Calu3 (cell line): Measurements from ENCODE around the gene CSNK1A1. TPM values are rescaled to one million over a fixed set of nuclear protein-coding genes. Genes with fewer than 3 reads are reported as not detected.
"Not testable (repeated sequence)": the region's sequence is repeated elsewhere in the genome, so short reads cannot be mapped to it uniquely, and the experiment has no call there.

Source experiments
- BruUV-seq: library from RNA; stranded (reverse); fragments of 400-500 nt; replicated peaks from 2 replicates; lab custom pipeline; 2021; lab: Mats Ljungman, UMichigan
- CTCF ChIA-PET: fragments of 300-600 bp; sonication (Branson Sonifier 250); formaldehyde crosslinking; loops from one replicate; lab custom pipeline; 2022; ENCODE audit warnings: antibody characterized with exemption; lab: Charles Lee
- DNase-seq: peaks from one replicate; pipeline ENCODE4 v3.0.0; 2022
- H3K27ac Mint-ChIP-seq: one replicate; pipeline ENCODE4 v1.8.0; 2022; ENCODE audit warnings: mixed read lengths; ENCODE audit not compliant: unreplicated experiment
- H3K27me3 Mint-ChIP-seq: one replicate; pipeline ENCODE4 v1.8.0; 2022; ENCODE audit warnings: mixed read lengths; ENCODE audit not compliant: unreplicated experiment
- H3K36me3 Mint-ChIP-seq: one replicate; pipeline ENCODE4 v1.8.0; 2022; ENCODE audit warnings: mild to moderate bottlenecking, moderate library complexity, mixed read lengths; ENCODE audit not compliant: insufficient read depth, unreplicated experiment
- H3K4me1 Mint-ChIP-seq: one replicate; pipeline ENCODE4 v1.8.0; 2022; ENCODE audit warnings: mild to moderate bottlenecking, low read depth, mixed read lengths; ENCODE audit not compliant: unreplicated experiment
- H3K4me3 Mint-ChIP-seq: one replicate; pipeline ENCODE4 v1.8.0; 2022; ENCODE audit warnings: mild to moderate bottlenecking, low read depth, moderate library complexity, mixed read lengths; ENCODE audit not compliant: unreplicated experiment
- H3K9me3 Mint-ChIP-seq: one replicate; pipeline ENCODE4 v1.8.0; 2022; ENCODE audit warnings: low read depth, mixed read lengths; ENCODE audit not compliant: unreplicated experiment
- CTCF ChIP-seq: fragments of 200-600 bp; IDR thresholded peaks from one replicate; pipeline ENCODE4 v1.8.0; 2022; ENCODE audit warnings: antibody characterized with exemption; ENCODE audit not compliant: unreplicated experiment
- intact Hi-C: fragments of 100-400 bp; cut with micrococcal nuclease; formaldehyde crosslinking; loops from one replicate; pipeline ENCODE4 v1.10.0; 2022; ENCODE audit not compliant: unreplicated experiment
- total RNA-seq: library from RNA; stranded (reverse); gene quantifications from 2 replicates; pipeline ENCODE4 v1.2.3, GENCODE V29; 2022

The CSNK1A1 gene
- total RNA-seq, 1 experiment from 2014 or later, result 377 TPM

GRCh38 chr5:149541893-149542292 is 9.3 kb downstream of the CSNK1A1 start:
- H3K4me3 Mint-ChIP-seq, result no peak overlapping the region

GRCh38 chr5:149540089-149540488 is 11.2 kb downstream of the CSNK1A1 start:
- Mint-ChIP-seq H3K4me1 (peaks cover 27% of the 10 kb centered on the region), H3K36me3 (peaks cover 78% of the 10 kb centered on the region), H3K27me3 (no peaks in the 10 kb centered on the region), H3K4me3 (no peak overlapping the region), H3K9me3 (no peaks in the 10 kb centered on the region), H3K27ac (no peak overlapping the region)
- intact Hi-C loops, result loop anchor here (2.0 kb wide), 1 partner anchor 13 kb away; no protein-coding TSS in a partner anchor
- TF ChIP-seq CTCF, result no peak
- no peak for DNase-seq
- CTCF ChIA-PET, result interaction anchor here (0.6 to 1.1 kb wide), 2 partner anchors 12 to 130 kb away, joined by 3 to 4 read pairs; no protein-coding TSS in a partner anchor
- no TSS peak for BruUV-seq

More at GRCh38 chr5:149541893-149542292, 9.3 kb downstream of the CSNK1A1 start:
- H3K36me3 Mint-ChIP-seq, result peaks cover 83% of the 10 kb centered on the region
- no TSS peak for BruUV-seq
- peaks cover 40% of the 10 kb centered on the region for H3K4me1 Mint-ChIP-seq
- no peak for TF ChIP-seq CTCF
- DNase-seq, result no peak
- H3K27ac Mint-ChIP-seq, result no peak overlapping the region
- intact Hi-C loops, result loop anchor here (2.0 kb wide), 1 partner anchor 15 kb away; no protein-coding TSS in a partner anchor
- H3K9me3 Mint-ChIP-seq, result no peaks in the 10 kb centered on the region
- CTCF ChIA-PET, result no interaction called here
- no peaks in the 10 kb centered on the region for H3K27me3 Mint-ChIP-seq

GRCh38 chr5:149537374-149537975 is 13.8 kb downstream of the CSNK1A1 start:
- H3K27me3 Mint-ChIP-seq, result no peaks in the 10 kb centered on the region
- no TSS peak for BruUV-seq
- DNase-seq, result no peak
- CTCF ChIA-PET, result no interaction called here
- H3K9me3 Mint-ChIP-seq, result no peaks in the 10 kb centered on the region
- intact Hi-C loops, result no loop called here
- H3K27ac Mint-ChIP-seq, result no peak overlapping the region
- no peak for TF ChIP-seq CTCF
- H3K36me3 Mint-ChIP-seq, result peaks cover 81% of the 10 kb centered on the region
- peaks cover 33% of the 10 kb centered on the region for H3K4me1 Mint-ChIP-seq
- no peak overlapping the region for H3K4me3 Mint-ChIP-seq

GRCh38 chr5:149535787-149536186 is 15.5 kb downstream of the CSNK1A1 start:
- H3K4me3 Mint-ChIP-seq, DNase-seq, H3K27ac Mint-ChIP-seq, H3K27me3 Mint-ChIP-seq, BruUV-seq, intact Hi-C loops, H3K9me3 Mint-ChIP-seq: not testable (repeated sequence)
- peaks cover 33% of the 10 kb centered on the region for H3K4me1 Mint-ChIP-seq
- peaks cover 80% of the 10 kb centered on the region for H3K36me3 Mint-ChIP-seq
- CTCF ChIA-PET, result interaction anchor here (0.8 kb wide), 1 partner anchor 11 kb away, joined by 3 read pairs; no protein-coding TSS in a partner anchor

GRCh38 chr5:149532413-149532812 is 18.8 kb downstream of the CSNK1A1 start:
- H3K36me3 Mint-ChIP-seq, result peaks cover 56% of the 10 kb centered on the region
- H3K9me3 Mint-ChIP-seq, result no peaks in the 10 kb centered on the region
- TF ChIP-seq CTCF, result no peak

More at GRCh38 chr5:149532413-149532812, 18.8 kb downstream of the CSNK1A1 start:
- no TSS peak for BruUV-seq
- CTCF ChIA-PET, result interaction anchor here (0.6 kb wide), 1 partner anchor 756 kb away, joined by 3 read pairs; no protein-coding TSS in a partner anchor
- Mint-ChIP-seq H3K27ac (no peak overlapping the region), H3K4me1 (peaks cover 48% of the 10 kb centered on the region), H3K4me3 (no peak overlapping the region), H3K27me3 (no peaks in the 10 kb centered on the region)
- DNase-seq, result no peak
- intact Hi-C loops, result no loop called here
